ENCODE measurements around the gene PRPF6. TPM values are rescaled to one million over a fixed set of nuclear protein-coding genes. Genes with fewer than 3 reads are reported as not detected.

PRPF6 gene
- total and polyA plus RNA-seq, 2 of the 13 experiments (the other 11 are each of a cell fraction or from before 2014, with no cell fraction given) = 63.7 to 101 TPM

- TF ChIP-seq GATA4 (IDR thresholded peaks at IDR 0.05; ENCODE audit: borderline replicate concordance, low read depth) = 0 out of 2 replicates have a peak, but pooled peaks have one; percentile 14
- no peak for TF ChIP-seq MZF1 (CRISPR knock-in tag; IDR thresholded peaks at IDR 0.05; ENCODE audit: borderline replicate concordance)
- peak; percentile 67; the same call in 1 of the 2 replicates for TF ChIP-seq PHF8 (CRISPR knock-in tag; IDR thresholded peaks at IDR 0.05)
- 0 out of 2 replicates have a peak, but pooled peaks have one; percentile 73 for TF ChIP-seq ZNF576 (CRISPR knock-in tag; IDR thresholded peaks at IDR 0.05)
- no peak for TF ChIP-seq PLRG1 (conservative IDR thresholded peaks at IDR 0.05)
- TF ChIP-seq KLF13 (CRISPR knock-in tag; IDR thresholded peaks at IDR 0.05) = 0 out of 2 replicates have a peak, but pooled peaks have one; percentile 21
- peak; percentile 21 for TF ChIP-seq ZEB1 (IDR thresholded peaks at IDR 0.05; ENCODE audit: insufficient replicate concordance, low read depth)
- TF ChIP-seq ZBTB14 (CRISPR knock-in tag; IDR thresholded peaks at IDR 0.05) = peak; percentile 87
- no peak; the same call in 1 of the 2 replicates for TF ChIP-seq ZNF777 (CRISPR knock-in tag; IDR thresholded peaks at IDR 0.05)
- no peak for TF ChIP-seq SMARCC2 (IDR thresholded peaks at IDR 0.05)
- peak; percentile 21; the same call in 1 of the 2 replicates for TF ChIP-seq STAT5B (CRISPR knock-in tag; IDR thresholded peaks at IDR 0.05)
- no peak for TF ChIP-seq HNRNPLL (IDR thresholded peaks at IDR 0.05; ENCODE audit: low read depth, low read length, poor library complexity, severe bottlenecking)
- peak; percentile 42; the same call in 1 of the 2 replicates for TF ChIP-seq HNF1B (CRISPR knock-in tag; IDR thresholded peaks at IDR 0.05)
- no peak for TF ChIP-seq RNF2 (conservative IDR thresholded peaks at IDR 0.05; ENCODE audit: low read depth)
- no peak; the same call in 1 of the 2 replicates for TF ChIP-seq ZNF766 (CRISPR knock-in tag; IDR thresholded peaks at IDR 0.05; ENCODE audit: borderline replicate concordance)
- TF ChIP-seq SNAPC5 (CRISPR knock-in tag; IDR thresholded peaks at IDR 0.05; ENCODE audit: borderline replicate concordance) = no peak
- TF ChIP-seq STAG1 (CRISPR knock-in tag; IDR thresholded peaks at IDR 0.05) = 0 out of 2 replicates have a peak, but pooled peaks have one; percentile 11
- TF ChIP-seq ZBTB38 (CRISPR knock-in tag; IDR thresholded peaks at IDR 0.05) = 0 out of 2 replicates have a peak, but pooled peaks have one; percentile 30
- peak; percentile 52; the same call in 1 of the 2 replicates for TF ChIP-seq CBFB (CRISPR knock-in tag; IDR thresholded peaks at IDR 0.05)
- no peak for TF ChIP-seq NFIC (IDR thresholded peaks at IDR 0.05; ENCODE audit: low read length)
- peak; percentile 42; the same call in 1 of the 2 replicates for TF ChIP-seq ZSCAN21 (CRISPR knock-in tag; IDR thresholded peaks at IDR 0.05; ENCODE audit: borderline replicate concordance)
- 0 out of 2 replicates have a peak, but pooled peaks have one; percentile 69 for TF ChIP-seq ZXDC (CRISPR knock-in tag; IDR thresholded peaks at IDR 0.05)
- TF ChIP-seq ZBTB7B (CRISPR knock-in tag; IDR thresholded peaks at IDR 0.05) = peak; percentile 82
These were observed 1.2 kb upstream of the PRPF6 start, which contains the start of gene SAMD10 (continued) for GRCh38 chr20:63979557-63980316.

Data from HepG2 (cell line).